Liver (tissue), 9 donors: ENCODE data around the gene CNTN1. TPM values are rescaled to one million over a fixed set of nuclear protein-coding genes. Genes with fewer than 3 reads are reported as not detected.

Source experiments
- DNase-seq: peaks from one replicate; pipeline ENCODE4 v3.0.0-alpha.2; 2017; ENCODE audit warnings: low spot score
- H3K27ac ChIP-seq, 2 donors: one replicate each; pipeline ENCODE4 v1.7.0; 2013; ENCODE audit warnings: inconsistent platforms in 2 of 2, low read length in 2 of 2, control low read depth in 1 of 2, low read depth in 1 of 2, mild to moderate bottlenecking in 1 of 2
- H3K27me3 ChIP-seq, 4 donors: one replicate each; pipeline versions ENCODE4 v1.6.1 to v1.7.0; 2013; ENCODE audit warnings: low read length in 3 of 4, inconsistent platforms in 1 of 4, mild to moderate bottlenecking in 1 of 4, moderate library complexity in 1 of 4; ENCODE audit not compliant: control insufficient read depth in 4 of 4, insufficient read depth in 4 of 4
- H3K36me3 ChIP-seq, 4 donors: one replicate each; pipeline versions ENCODE4 v1.6.1 to v1.7.0; 2013; ENCODE audit warnings: low read length in 3 of 4, mild to moderate bottlenecking in 3 of 4, low read depth in 1 of 4, moderate library complexity in 1 of 4; ENCODE audit not compliant: control insufficient read depth in 4 of 4, insufficient read depth in 3 of 4
- H3K4me1 ChIP-seq, 4 donors: one replicate each; pipeline versions ENCODE4 v1.6.1 to v1.7.0; 2013; ENCODE audit warnings: low read length in 3 of 4, mild to moderate bottlenecking in 3 of 4, moderate library complexity in 1 of 4; ENCODE audit not compliant: control insufficient read depth in 4 of 4, insufficient read depth in 4 of 4
- H3K4me3 ChIP-seq, 3 donors: one replicate each; pipeline versions ENCODE4 v1.6.1 to v1.7.0; 2013; ENCODE audit warnings: low read length in 3 of 3, control low read depth in 1 of 3, low read depth in 1 of 3, mild to moderate bottlenecking in 1 of 3
- H3K9ac ChIP-seq, 2 donors: one replicate each; pipeline ENCODE4 v1.7.0; 2013; ENCODE audit warnings: low read length in 2 of 2, mild to moderate bottlenecking in 2 of 2, moderate library complexity in 2 of 2, control low read depth in 1 of 2, low read depth in 1 of 2
- H3K9me3 ChIP-seq, 4 donors: one replicate each; pipeline versions ENCODE4 v1.6.1 to v1.7.0; 2013; ENCODE audit warnings: low read length in 3 of 4; ENCODE audit not compliant: control insufficient read depth in 4 of 4
- EGR1 ChIP-seq, 2 donors: IDR thresholded peaks; 2 replicates each; pipeline ENCODE4 v1.6.1; 2016 to 2018; ENCODE audit warnings: antibody characterized with exemption in 2 of 2, low read depth in 2 of 2
- FOXA1 ChIP-seq: IDR thresholded peaks from 2 replicates; pipeline ENCODE4 v1.6.1; 2016; ENCODE audit warnings: antibody characterized with exemption
- FOXA2 ChIP-seq: IDR thresholded peaks from 2 replicates; pipeline ENCODE4 v1.6.1; 2016; ENCODE audit warnings: antibody characterized with exemption
- GABPA ChIP-seq, 2 donors: IDR thresholded peaks in 1 of 2; conservative IDR thresholded peaks in 1 of 2; 2 replicates each; pipeline ENCODE4 v1.6.1; 2016; ENCODE audit warnings: antibody characterized with exemption in 2 of 2, mild to moderate bottlenecking in 1 of 2, moderate library complexity in 1 of 2
- JUND ChIP-seq, 2 donors: IDR thresholded peaks; 2 replicates each; pipeline ENCODE4 v1.6.1; 2016; ENCODE audit warnings: antibody characterized with exemption in 2 of 2
- RAD21 ChIP-seq, 2 donors: IDR thresholded peaks; 2 replicates each; pipeline ENCODE4 v1.6.1; 2016; ENCODE audit warnings: antibody characterized with exemption in 2 of 2, mild to moderate bottlenecking in 2 of 2
- RXRA ChIP-seq, 2 donors: IDR thresholded peaks; 2 replicates each; pipeline ENCODE4 v1.6.1; 2017 to 2018; ENCODE audit warnings: antibody characterized with exemption in 2 of 2, mild to moderate bottlenecking in 1 of 2
- SP1 ChIP-seq: IDR thresholded peaks from 2 replicates; pipeline ENCODE4 v1.6.1; 2018; ENCODE audit warnings: antibody characterized with exemption, mild to moderate bottlenecking
- TAF1 ChIP-seq: conservative IDR thresholded peaks from 2 replicates; pipeline ENCODE4 v1.6.1; 2016; ENCODE audit warnings: antibody characterized with exemption, mild to moderate bottlenecking
- YY1 ChIP-seq: IDR thresholded peaks from 2 replicates; pipeline ENCODE4 v1.6.1; 2016; ENCODE audit warnings: antibody characterized with exemption, mild to moderate bottlenecking
- WGBS: extraction: QIAGEN DNeasy Blood & Tissue Kit; methylation state at CpG from one replicate; pipeline ENCODE4 v1.1.7; 2013; 5-methylcytosine and 5-hydroxymethylcytosine counted together
- polyA plus RNA-seq, 2 donors: library from polyadenylated mRNA; stranded (reverse) in 1 of 2; unstranded in 1 of 2; fragments of 200-250 nt in 1 of 2; fragments of >200 nt in 1 of 2; fragmentation: Nextera tagmentation in 1 of 2; extraction: Ambion mirVana in 1 of 2; gene quantifications; one replicate each; pipeline versions ENCODE4 v1.2.1 to v1.2.3, GENCODE V29; 2013 to 2015
- total RNA-seq, 2 donors: library from RNA; depleted of rRNA; stranded (reverse); fragments of >200 nt; gene quantifications; one replicate each; pipeline ENCODE4 v1.2.3, GENCODE V29; 2014
- TF ChIP-seq, protein P1 (sequence below): IDR thresholded peaks from 2 replicates; pipeline ENCODE4 v1.6.1; 2016; ENCODE audit warnings: antibody characterized with exemption, mild to moderate bottlenecking
- TF ChIP-seq, protein P2 (sequence below): IDR thresholded peaks from 2 replicates; pipeline ENCODE4 v1.6.1; 2016; ENCODE audit warnings: antibody characterized with exemption
- TF ChIP-seq, protein P3 (sequence below): fragments of 150-350 bp; IDR thresholded peaks from 2 replicates; pipeline ENCODE4 v1.5.1; 2017; ENCODE audit warnings: improper control_type of control experiment, low read depth, low read length; ENCODE audit not compliant: missing input control
- TF ChIP-seq, protein P4 (sequence below): IDR thresholded peaks from 2 replicates; pipeline ENCODE4 v1.6.1; 2016; ENCODE audit warnings: antibody characterized with exemption
- donor health status: healthy.
- donor health status: healthy.
- donor health status: healthy.
- donor health status: healthy.
- donor health status: healthy.

Gene CNTN1
- total and polyA plus RNA-seq, 4 donors: 0.03 to 1.2 (median 0.43) TPM

DNA sequence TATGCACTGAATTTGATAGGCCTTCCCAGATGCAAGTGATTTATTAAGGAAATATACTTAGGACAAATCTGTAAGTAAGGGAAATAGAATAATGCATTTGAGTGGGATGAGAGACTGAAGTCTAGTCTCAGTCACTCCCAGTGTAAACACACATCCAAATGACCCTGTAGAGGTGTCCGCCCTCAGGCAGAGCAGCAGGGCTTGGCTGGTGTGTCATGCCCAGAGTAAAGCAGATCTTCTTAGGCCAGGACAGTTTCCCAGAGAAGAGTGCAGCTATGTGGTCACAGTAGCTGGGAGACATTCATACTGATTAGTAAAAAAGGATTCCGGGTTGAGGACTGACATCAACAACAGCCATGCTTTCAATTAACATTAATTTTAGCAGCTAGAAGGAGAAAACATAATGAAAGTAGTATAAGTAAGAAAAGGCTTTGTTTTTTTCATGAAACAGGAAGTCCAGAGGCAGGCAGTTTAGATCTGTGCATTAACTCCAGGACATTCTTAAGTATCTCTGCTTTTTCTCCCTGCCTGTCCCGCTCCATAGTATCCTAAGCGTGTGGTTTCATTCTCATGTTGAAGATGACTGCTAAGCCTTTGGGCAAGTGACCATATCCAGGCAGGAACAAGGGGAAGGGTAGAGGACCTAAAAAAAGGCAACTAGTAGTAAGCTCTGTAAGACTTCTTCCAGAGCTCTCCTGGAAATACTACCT is 35.7 kb downstream of the CNTN1 start (continued):
- TF ChIP-seq, protein P1, sequence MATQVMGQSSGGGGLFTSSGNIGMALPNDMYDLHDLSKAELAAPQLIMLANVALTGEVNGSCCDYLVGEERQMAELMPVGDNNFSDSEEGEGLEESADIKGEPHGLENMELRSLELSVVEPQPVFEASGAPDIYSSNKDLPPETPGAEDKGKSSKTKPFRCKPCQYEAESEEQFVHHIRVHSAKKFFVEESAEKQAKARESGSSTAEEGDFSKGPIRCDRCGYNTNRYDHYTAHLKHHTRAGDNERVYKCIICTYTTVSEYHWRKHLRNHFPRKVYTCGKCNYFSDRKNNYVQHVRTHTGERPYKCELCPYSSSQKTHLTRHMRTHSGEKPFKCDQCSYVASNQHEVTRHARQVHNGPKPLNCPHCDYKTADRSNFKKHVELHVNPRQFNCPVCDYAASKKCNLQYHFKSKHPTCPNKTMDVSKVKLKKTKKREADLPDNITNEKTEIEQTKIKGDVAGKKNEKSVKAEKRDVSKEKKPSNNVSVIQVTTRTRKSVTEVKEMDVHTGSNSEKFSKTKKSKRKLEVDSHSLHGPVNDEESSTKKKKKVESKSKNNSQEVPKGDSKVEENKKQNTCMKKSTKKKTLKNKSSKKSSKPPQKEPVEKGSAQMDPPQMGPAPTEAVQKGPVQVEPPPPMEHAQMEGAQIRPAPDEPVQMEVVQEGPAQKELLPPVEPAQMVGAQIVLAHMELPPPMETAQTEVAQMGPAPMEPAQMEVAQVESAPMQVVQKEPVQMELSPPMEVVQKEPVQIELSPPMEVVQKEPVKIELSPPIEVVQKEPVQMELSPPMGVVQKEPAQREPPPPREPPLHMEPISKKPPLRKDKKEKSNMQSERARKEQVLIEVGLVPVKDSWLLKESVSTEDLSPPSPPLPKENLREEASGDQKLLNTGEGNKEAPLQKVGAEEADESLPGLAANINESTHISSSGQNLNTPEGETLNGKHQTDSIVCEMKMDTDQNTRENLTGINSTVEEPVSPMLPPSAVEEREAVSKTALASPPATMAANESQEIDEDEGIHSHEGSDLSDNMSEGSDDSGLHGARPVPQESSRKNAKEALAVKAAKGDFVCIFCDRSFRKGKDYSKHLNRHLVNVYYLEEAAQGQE: no peak
- TF ChIP-seq FOXA2 (no peak), YY1 (no peak), EGR1 (IDR thresholded peaks at IDR 0.05; ENCODE audit: low read depth in 2 of 2) (no peak), RAD21 (IDR thresholded peaks at IDR 0.05) (no peak)
- TF ChIP-seq, protein P2, sequence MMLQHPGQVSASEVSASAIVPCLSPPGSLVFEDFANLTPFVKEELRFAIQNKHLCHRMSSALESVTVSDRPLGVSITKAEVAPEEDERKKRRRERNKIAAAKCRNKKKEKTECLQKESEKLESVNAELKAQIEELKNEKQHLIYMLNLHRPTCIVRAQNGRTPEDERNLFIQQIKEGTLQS: no peak

DNA sequence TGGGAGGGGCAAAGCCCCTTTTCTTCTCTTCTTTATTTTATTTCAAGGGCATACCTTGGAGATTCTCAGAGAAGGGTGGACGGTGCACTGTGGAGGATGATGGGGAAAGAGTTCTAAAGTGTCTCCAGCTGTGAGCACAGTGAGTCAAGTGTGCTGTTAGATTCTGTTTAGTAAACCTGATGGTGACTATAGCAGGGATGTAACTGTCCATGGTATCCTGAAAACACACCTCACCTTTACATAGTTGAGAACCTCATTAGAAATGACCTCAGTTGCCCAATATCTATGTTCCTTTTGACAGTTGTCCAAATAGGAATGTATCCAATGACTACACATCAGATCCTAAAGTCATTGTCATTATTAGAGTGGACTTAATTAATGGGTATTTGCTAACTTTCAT is 38.0 kb downstream of the CNTN1 start:
- no peak overlapping the region for H3K4me3 ChIP-seq
- H3K9me3 ChIP-seq: no peaks in the 10 kb centered on the region
- no peak overlapping the region for H3K9ac ChIP-seq
- H3K36me3 ChIP-seq: no peaks in the 10 kb centered on the region
- TF ChIP-seq RAD21 (IDR thresholded peaks at IDR 0.05): no peak
- TF ChIP-seq JUND (IDR thresholded peaks at IDR 0.05): no peak
- no peak for TF ChIP-seq TAF1
- TF ChIP-seq, protein P2: no peak
- TF ChIP-seq SP1: no peak
- no peak for TF ChIP-seq YY1
- no peak for TF ChIP-seq RXRA (IDR thresholded peaks at IDR 0.05)
- TF ChIP-seq, protein P3, sequence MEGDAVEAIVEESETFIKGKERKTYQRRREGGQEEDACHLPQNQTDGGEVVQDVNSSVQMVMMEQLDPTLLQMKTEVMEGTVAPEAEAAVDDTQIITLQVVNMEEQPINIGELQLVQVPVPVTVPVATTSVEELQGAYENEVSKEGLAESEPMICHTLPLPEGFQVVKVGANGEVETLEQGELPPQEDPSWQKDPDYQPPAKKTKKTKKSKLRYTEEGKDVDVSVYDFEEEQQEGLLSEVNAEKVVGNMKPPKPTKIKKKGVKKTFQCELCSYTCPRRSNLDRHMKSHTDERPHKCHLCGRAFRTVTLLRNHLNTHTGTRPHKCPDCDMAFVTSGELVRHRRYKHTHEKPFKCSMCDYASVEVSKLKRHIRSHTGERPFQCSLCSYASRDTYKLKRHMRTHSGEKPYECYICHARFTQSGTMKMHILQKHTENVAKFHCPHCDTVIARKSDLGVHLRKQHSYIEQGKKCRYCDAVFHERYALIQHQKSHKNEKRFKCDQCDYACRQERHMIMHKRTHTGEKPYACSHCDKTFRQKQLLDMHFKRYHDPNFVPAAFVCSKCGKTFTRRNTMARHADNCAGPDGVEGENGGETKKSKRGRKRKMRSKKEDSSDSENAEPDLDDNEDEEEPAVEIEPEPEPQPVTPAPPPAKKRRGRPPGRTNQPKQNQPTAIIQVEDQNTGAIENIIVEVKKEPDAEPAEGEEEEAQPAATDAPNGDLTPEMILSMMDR: no peak
- TF ChIP-seq, protein P4, sequence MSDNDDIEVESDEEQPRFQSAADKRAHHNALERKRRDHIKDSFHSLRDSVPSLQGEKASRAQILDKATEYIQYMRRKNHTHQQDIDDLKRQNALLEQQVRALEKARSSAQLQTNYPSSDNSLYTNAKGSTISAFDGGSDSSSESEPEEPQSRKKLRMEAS: no peak
- no peak for TF ChIP-seq FOXA2
- TF ChIP-seq, protein P1: no peak
- TF ChIP-seq FOXA1: no peak
- TF ChIP-seq GABPA (IDR thresholded peaks at IDR 0.05 in 1 of 2, conservative IDR thresholded peaks at IDR 0.05 in 1 of 2): no peak
- no peak for TF ChIP-seq EGR1 (IDR thresholded peaks at IDR 0.05; ENCODE audit: low read depth in 2 of 2)
- H3K4me1 ChIP-seq: no peaks in the 10 kb centered on the region
- WGBS: 53% methylated on average over 1 of the region's 1 CpG
- H3K27me3 ChIP-seq: peaks cover 0 to 6% (median 0%) of the 10 kb centered on the region in 4 donors
- H3K27ac ChIP-seq: no peak overlapping the region
- DNase-seq: no peak
